WTC11 (cell line): ENCODE results near the gene ATP6V1C2.

Experiments used
- CTCF ChIP-seq: fragments of 200-600 bp; IDR thresholded peaks from 2 replicates; pipeline ENCODE4 v1.8.0; 2022; ENCODE audit warnings: antibody characterized with exemption
- E2F4 ChIP-seq: sonication (generic); formaldehyde crosslinking; IDR thresholded peaks from 2 replicates; pipeline ENCODE4 v1.8.1; 2022; ENCODE audit warnings: low read depth, mild to moderate bottlenecking, moderate library complexity, missing genetic modification reagents, borderline replicate concordance
- NR2C2 ChIP-seq: sonication (generic); formaldehyde crosslinking; IDR thresholded peaks from 2 replicates; pipeline ENCODE4 v1.8.0; 2022; ENCODE audit warnings: mild to moderate bottlenecking, missing genetic modification reagents
- SP1 ChIP-seq: sonication (generic); formaldehyde crosslinking; conservative IDR thresholded peaks from 2 replicates; pipeline ENCODE4 v1.8.1; 2022; ENCODE audit warnings: missing genetic modification reagents
- TEAD1 ChIP-seq: sonication (generic); formaldehyde crosslinking; IDR thresholded peaks from 2 replicates; pipeline ENCODE4 v1.8.0; 2022; ENCODE audit warnings: mild to moderate bottlenecking, missing genetic modification reagents
- TP53 ChIP-seq: sonication (generic); formaldehyde crosslinking; IDR thresholded peaks from 2 replicates; pipeline ENCODE4 v1.8.1; 2023; ENCODE audit warnings: mild to moderate bottlenecking, missing genetic modification reagents
- ZNF263 ChIP-seq: sonication (generic); formaldehyde crosslinking; IDR thresholded peaks from 2 replicates; pipeline ENCODE4 v1.8.1; 2022; ENCODE audit warnings: low read depth, mild to moderate bottlenecking, moderate library complexity, missing genetic modification reagents
- TF ChIP-seq, protein P1 (sequence below): sonication (generic); formaldehyde crosslinking; IDR thresholded peaks from 2 replicates; pipeline ENCODE4 v1.8.1; 2022; ENCODE audit warnings: low read depth, missing genetic modification reagents, borderline replicate concordance
- TF ChIP-seq, protein P2 (sequence below): sonication (generic); formaldehyde crosslinking; IDR thresholded peaks from 2 replicates; pipeline ENCODE4 v1.8.1; 2022; ENCODE audit warnings: missing genetic modification reagents, borderline replicate concordance
- TF ChIP-seq, protein P3 (sequence below): sonication (generic); formaldehyde crosslinking; IDR thresholded peaks from 2 replicates; pipeline ENCODE4 v1.8.0; 2022; ENCODE audit warnings: mild to moderate bottlenecking, missing genetic modification reagents

DNA sequence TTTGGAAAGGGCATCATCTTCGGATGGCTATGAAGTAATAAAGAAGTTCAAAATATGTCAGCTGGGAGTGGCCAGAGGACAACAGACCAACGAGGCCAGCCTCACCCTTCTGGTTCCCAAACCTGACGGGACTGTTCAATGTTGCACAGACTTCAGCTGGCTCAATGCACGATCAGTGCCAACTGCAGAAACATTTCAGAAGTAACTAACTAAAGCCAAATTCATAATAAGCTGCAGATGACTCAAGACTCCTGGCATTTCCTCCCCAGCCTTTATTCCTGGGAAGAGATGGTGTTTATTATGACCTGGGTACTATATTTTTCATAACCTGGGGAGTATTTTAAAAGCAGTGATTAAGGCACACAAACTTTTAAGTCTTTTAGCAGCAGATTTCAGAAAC lies 3.8 kb upstream of the ATP6V1C2 start:
- TF ChIP-seq, protein P1, sequence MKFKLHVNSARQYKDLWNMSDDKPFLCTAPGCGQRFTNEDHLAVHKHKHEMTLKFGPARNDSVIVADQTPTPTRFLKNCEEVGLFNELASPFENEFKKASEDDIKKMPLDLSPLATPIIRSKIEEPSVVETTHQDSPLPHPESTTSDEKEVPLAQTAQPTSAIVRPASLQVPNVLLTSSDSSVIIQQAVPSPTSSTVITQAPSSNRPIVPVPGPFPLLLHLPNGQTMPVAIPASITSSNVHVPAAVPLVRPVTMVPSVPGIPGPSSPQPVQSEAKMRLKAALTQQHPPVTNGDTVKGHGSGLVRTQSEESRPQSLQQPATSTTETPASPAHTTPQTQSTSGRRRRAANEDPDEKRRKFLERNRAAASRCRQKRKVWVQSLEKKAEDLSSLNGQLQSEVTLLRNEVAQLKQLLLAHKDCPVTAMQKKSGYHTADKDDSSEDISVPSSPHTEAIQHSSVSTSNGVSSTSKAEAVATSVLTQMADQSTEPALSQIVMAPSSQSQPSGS (CRISPR knock-in tag), result no peak
- TF ChIP-seq, protein P2, sequence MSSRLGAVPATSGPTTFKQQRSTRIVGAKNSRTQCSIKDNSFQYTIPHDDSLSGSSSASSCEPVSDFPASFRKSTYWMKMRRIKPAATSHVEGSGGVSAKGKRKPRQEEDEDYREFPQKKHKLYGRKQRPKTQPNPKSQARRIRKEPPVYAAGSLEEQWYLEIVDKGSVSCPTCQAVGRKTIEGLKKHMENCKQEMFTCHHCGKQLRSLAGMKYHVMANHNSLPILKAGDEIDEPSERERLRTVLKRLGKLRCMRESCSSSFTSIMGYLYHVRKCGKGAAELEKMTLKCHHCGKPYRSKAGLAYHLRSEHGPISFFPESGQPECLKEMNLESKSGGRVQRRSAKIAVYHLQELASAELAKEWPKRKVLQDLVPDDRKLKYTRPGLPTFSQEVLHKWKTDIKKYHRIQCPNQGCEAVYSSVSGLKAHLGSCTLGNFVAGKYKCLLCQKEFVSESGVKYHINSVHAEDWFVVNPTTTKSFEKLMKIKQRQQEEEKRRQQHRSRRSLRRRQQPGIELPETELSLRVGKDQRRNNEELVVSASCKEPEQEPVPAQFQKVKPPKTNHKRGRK, result no peak
- TF ChIP-seq TP53 (CRISPR knock-in tag) (no peak), CTCF (no peak), SP1 (CRISPR knock-in tag) (no peak), ZNF263 (no peak), E2F4 (CRISPR knock-in tag) (no peak), NR2C2 (no peak), TEAD1 (CRISPR knock-in tag) (no peak)
- TF ChIP-seq, protein P3, sequence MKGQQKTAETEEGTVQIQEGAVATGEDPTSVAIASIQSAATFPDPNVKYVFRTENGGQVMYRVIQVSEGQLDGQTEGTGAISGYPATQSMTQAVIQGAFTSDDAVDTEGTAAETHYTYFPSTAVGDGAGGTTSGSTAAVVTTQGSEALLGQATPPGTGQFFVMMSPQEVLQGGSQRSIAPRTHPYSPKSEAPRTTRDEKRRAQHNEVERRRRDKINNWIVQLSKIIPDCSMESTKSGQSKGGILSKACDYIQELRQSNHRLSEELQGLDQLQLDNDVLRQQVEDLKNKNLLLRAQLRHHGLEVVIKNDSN (CRISPR knock-in tag), result no peak
